Sigmoid colon (tissue), 7 donors: Measurements from ENCODE around the gene FLNB. TPM values are rescaled to one million over a fixed set of nuclear protein-coding genes. Genes with fewer than 3 reads are reported as not detected.

ENCODE experiments used
- DNase-seq: peaks from one replicate; pipeline ENCODE4 v3.0.0-alpha.2; 2019
- H3K27ac ChIP-seq, 4 donors: fragments of 200-600 bp; sonication (generic); one replicate each; pipeline ENCODE4 v1.5.1; 2016 to 2019; ENCODE audit warnings: mild to moderate bottlenecking in 1 of 4
- H3K27me3 ChIP-seq, 3 donors: fragments of 200-600 bp; sonication (generic); one replicate each; pipeline ENCODE4 v1.5.1; 2019; ENCODE audit warnings: mild to moderate bottlenecking in 1 of 3
- H3K36me3 ChIP-seq, 4 donors: fragments of 200-600 bp; sonication (generic); one replicate each; pipeline ENCODE4 v1.5.1; 2016 to 2019
- H3K4me1 ChIP-seq, 4 donors: fragments of 200-600 bp; sonication (generic); one replicate each; pipeline ENCODE4 v1.5.1; 2017 to 2019
- H3K4me3 ChIP-seq, 4 donors: fragments of 200-600 bp; sonication (generic); one replicate each; pipeline ENCODE4 v1.5.1; 2017 to 2019; ENCODE audit warnings: mild to moderate bottlenecking in 2 of 4, moderate library complexity in 1 of 4
- H3K9me3 ChIP-seq, 4 donors: fragments of 200-600 bp in 3 of 4; sonication (generic) in 3 of 4; one replicate each; pipeline versions ENCODE4 v1.5.1 to v1.6.1; 2013 to 2019
- CTCF ChIP-seq, 4 experiments: fragments of 450-650 bp in 3 of 4; fragments of 200-600 bp in 1 of 4; IDR thresholded peaks; one replicate each; pipeline ENCODE4 v1.5.1; 2016 to 2019; ENCODE audit warnings: antibody characterized with exemption in 4 of 4, mild to moderate bottlenecking in 3 of 4, moderate library complexity in 2 of 4
- EP300 ChIP-seq, 4 donors: sonication (generic); formaldehyde crosslinking; IDR thresholded peaks; one replicate each; pipeline ENCODE4 v1.6.1; 2017; ENCODE audit warnings: antibody characterized with exemption in 4 of 4
- POLR2A ChIP-seq, 2 donors: fragments of 450-650 bp; IDR thresholded peaks; one replicate each; pipeline ENCODE4 v1.6.1; 2016; ENCODE audit warnings: antibody characterized with exemption in 2 of 2, mild to moderate bottlenecking in 2 of 2, moderate library complexity in 2 of 2
- POLR2AphosphoS5 ChIP-seq, 4 donors: sonication (generic); formaldehyde crosslinking; IDR thresholded peaks; one replicate each; pipeline ENCODE4 v1.6.1; 2017; ENCODE audit warnings: antibody characterized with exemption in 4 of 4
- WGBS, 2 donors: extraction: QIAGEN DNeasy Blood & Tissue Kit; methylation state at CpG; one replicate each; pipeline ENCODE4 v1.1.7; 2013; 5-methylcytosine and 5-hydroxymethylcytosine counted together
- intact Hi-C: fragments of 100-400 bp; cut with DNase I; formaldehyde crosslinking; loops from one replicate; pipeline ENCODE4 v1.15.1; 2023
- polyA plus RNA-seq, 3 donors: library from polyadenylated mRNA; stranded (reverse); fragments of 200-250 nt; gene quantifications; one replicate each; pipeline ENCODE4 v1.2.3, GENCODE V29; 2013
- total RNA-seq, 4 donors: library from RNA; depleted of rRNA; stranded (reverse); fragments of >200 nt; gene quantifications; one replicate each; pipeline ENCODE4 v1.1.0, GENCODE V29; 2016
- donor health status: healthy with polysubstance abuse.
- donor health status: Bipolar disorder and iron deficiency.
- donor health status: healthy.

Gene FLNB
- total and polyA plus RNA-seq, 7 donors = 51.7 to 277 (median 109) TPM

DNA sequence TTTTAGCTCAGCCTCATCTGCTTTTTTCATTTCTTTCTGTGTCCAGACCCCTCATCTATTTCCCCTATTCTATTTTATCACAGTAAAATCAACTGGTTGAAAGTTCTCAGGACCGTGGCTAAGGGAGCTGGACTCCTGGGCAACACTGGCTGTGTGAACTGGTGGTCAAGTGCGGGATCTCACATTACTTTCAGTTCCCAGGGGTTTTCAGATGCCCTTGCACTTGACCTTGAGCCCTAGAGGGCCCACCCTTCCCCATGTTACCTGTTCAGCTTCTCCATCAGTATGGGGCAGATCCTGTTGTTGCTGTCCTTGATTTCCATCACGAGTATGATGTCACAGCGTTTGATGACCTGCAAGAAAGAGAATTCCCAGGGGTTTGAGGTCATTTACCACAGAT, 199.7 kb downstream of the FLNB start:
- WGBS, 2 donors = 88% methylated on average over 4 of the region's 4 CpGs
- no peak overlapping the region for H3K4me3 ChIP-seq
- H3K9me3 ChIP-seq = no peaks in the 10 kb centered on the region
- DNase-seq = no peak
- H3K27ac ChIP-seq = no peak overlapping the region
- H3K36me3 ChIP-seq = no peaks in the 10 kb centered on the region
- intact Hi-C loops = no loop called here
- H3K4me1 ChIP-seq = no peaks in the 10 kb centered on the region
- no peak for TF ChIP-seq POLR2AphosphoS5 (IDR thresholded peaks at IDR 0.05)
- TF ChIP-seq EP300 (IDR thresholded peaks at IDR 0.05) = no peak
- no peak for TF ChIP-seq CTCF (IDR thresholded peaks at IDR 0.05)
- no peak for TF ChIP-seq POLR2A (IDR thresholded peaks at IDR 0.05)
- H3K27me3 ChIP-seq = no peaks in the 10 kb centered on the region

- Histone ChIP-seq H3K4me1 (no peaks in the 10 kb centered on the region), H3K27me3 (no peaks in the 10 kb centered on the region), H3K4me3 (no peak overlapping the region), H3K27ac (no peak overlapping the region), H3K36me3 (no peaks in the 10 kb centered on the region), H3K9me3 (no peaks in the 10 kb centered on the region)
- no peak for TF ChIP-seq EP300 (IDR thresholded peaks at IDR 0.05)
- no peak for TF ChIP-seq POLR2AphosphoS5 (IDR thresholded peaks at IDR 0.05)
- TF ChIP-seq POLR2A (IDR thresholded peaks at IDR 0.05) = no peak
- no peak for TF ChIP-seq CTCF (IDR thresholded peaks at IDR 0.05)
- WGBS, 2 donors = 71 to 92% methylated on average over 3 of the region's 3 CpGs
- intact Hi-C loops = no loop called here
- no peak for DNase-seq
Measured at GRCh38 chr3:58209933-58210332, 201.7 kb downstream of the FLNB start.

DNA sequence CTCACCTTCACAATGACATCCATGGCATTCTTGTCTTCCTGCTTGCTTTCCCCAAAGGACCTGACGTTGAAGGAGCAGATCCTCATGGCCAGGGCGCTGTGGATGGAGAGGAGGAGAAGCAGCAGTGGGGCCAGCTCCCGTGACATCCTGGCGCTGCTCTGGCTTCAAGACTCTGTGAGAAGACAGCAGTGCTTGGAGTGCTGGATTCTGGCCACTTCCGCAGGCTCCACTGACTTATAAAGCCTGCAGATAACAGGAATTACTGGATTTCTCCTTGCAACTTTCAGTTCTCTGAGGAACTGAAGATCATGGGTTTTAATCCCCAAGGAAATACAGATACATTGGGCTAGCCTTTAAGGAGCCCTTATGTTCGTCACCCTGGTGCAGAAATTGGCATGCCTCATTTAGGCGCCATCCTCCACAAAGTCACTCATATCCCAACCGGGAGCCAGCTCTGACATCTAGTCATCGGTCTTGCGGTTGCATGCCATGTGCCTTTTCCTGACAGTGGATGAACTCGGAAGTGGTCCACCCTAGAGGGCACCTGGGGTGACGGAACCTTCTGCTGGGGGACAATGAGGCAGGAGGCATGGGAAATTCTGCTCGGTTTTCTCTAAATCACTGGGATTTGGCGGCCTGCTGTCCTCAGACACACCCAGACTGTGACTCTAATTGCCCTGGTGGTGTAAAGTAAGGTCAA, 202.7 kb downstream of the FLNB start, which contains the start of gene DNASE1L3:
Gene DNASE1L3, minus strand, starts transcription at position 212 of the 700 bp plus-strand sequence. Its CDS starts 66 bp downstream, at position 146.
- TF ChIP-seq EP300 (IDR thresholded peaks at IDR 0.05) (no peak), POLR2AphosphoS5 (IDR thresholded peaks at IDR 0.05) (no peak), POLR2A (IDR thresholded peaks at IDR 0.05) (no peak), CTCF (IDR thresholded peaks at IDR 0.05) (no peak)
- Histone ChIP-seq H3K27me3 (no peaks in the 10 kb centered on the region), H3K27ac (no peak within 1 kb of the TSS), H3K4me3 (no peak within 1 kb of the TSS), H3K36me3 (no peaks in the 10 kb centered on the region), H3K4me1 (no peaks in the 10 kb centered on the region), H3K9me3 (no peaks in the 10 kb centered on the region)
- 81 to 86% methylated on average over 14 of the region's 14 CpGs for WGBS, 2 donors
- no peak for DNase-seq
- intact Hi-C loops = no loop called here

DNA sequence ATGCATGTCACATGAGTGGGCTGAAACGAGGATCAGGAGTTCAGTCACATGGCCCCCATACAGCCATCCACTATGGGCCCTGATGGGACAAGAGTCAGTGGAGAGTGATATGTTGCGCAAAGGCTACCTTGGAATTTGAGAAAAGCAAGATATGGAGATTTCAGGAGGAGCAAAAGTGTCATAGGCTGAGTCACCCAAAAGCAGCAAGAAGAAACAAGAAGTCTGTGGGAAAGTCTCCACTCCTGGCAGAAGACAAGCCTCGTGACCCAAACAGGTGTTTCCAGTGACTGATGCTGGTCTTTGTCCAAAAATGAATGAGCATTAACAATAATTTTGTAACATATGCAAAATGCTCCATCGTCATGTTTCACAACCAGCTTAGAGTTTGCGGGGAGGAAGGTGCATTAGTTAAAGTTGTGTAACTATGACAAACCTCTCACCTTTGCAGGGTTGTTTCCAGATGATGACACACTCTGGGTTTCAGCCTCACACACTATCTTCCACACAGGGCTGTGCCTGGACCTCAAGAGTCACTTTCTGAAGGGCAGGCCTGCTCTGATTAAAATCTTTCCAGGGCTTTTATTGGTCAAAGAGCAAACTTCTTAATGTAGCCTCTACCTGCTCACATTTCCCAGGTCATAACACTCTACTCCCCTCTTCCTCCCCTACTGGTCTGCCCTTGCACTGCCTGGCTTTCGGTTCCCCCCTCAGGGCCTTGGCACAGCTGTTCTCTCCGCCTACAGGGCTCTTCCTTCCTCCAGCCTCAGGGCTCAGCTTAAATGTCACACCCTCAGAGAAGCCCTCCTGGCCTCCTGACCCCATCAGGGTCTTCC, 206.5 kb downstream of the FLNB start:
- Histone ChIP-seq H3K9me3 (no peaks in the 10 kb centered on the region), H3K36me3 (no peaks in the 10 kb centered on the region), H3K27me3 (no peaks in the 10 kb centered on the region), H3K27ac (no peak overlapping the region), H3K4me1 (peaks cover 0 to 11% (median 7%) of the 10 kb centered on the region in 4 donors), H3K4me3 (no peak overlapping the region)
- no peak for DNase-seq
- no peak for TF ChIP-seq CTCF (IDR thresholded peaks at IDR 0.05)
- intact Hi-C loops = loop anchor here (5.0 kb wide), 1 partner anchor 37 kb away; no protein-coding TSS in a partner anchor
- 54 to 74% methylated on average over 7 of the region's 7 CpGs for WGBS, 2 donors
